GM23338 (cell line): ENCODE data around the gene CLCN6. TPM values are rescaled to one million over a fixed set of nuclear protein-coding genes. Genes with fewer than 3 reads are reported as not detected.

Source experiments
- ATAC-seq: fragments of 200-7000 bp; cut with Tn5 transposase; 3 replicates; pipeline ENCODE4 v1.9.1; 2020
- DNase-seq: peaks from one replicate; pipeline ENCODE4 v3.0.0-alpha.2; 2015; ENCODE audit warnings: low spot score
- H2AFZ ChIP-seq: fragments of 200-600 bp; sonication (generic); 2 replicates; pipeline ENCODE4 v1.8.0; 2016; ENCODE audit warnings: antibody characterized with exemption, mild to moderate bottlenecking, moderate library complexity
- H3F3A ChIP-seq: fragments of 200-600 bp; sonication (generic); replicated peaks from 2 replicates; pipeline ENCODE4 v1.8.0; 2017; ENCODE audit warnings: antibody characterized with exemption, mixed run types, low read depth
- H3K27ac ChIP-seq: fragments of 200-600 bp; sonication (generic); 2 replicates; pipeline ENCODE4 v1.6.1; 2016; ENCODE audit warnings: low read depth
- H3K27me3 ChIP-seq: fragments of 200-600 bp; sonication (generic); 2 replicates; pipeline ENCODE4 v1.8.0; 2016; ENCODE audit warnings: mild to moderate bottlenecking, mixed run types, moderate library complexity; ENCODE audit not compliant: insufficient read depth
- H3K36me3 ChIP-seq: fragments of 200-600 bp; sonication (generic); 2 replicates; pipeline ENCODE4 v1.8.0; 2016; ENCODE audit warnings: mild to moderate bottlenecking; ENCODE audit not compliant: insufficient read depth
- H3K4me1 ChIP-seq: fragments of 200-600 bp; sonication (generic); 2 replicates; pipeline ENCODE4 v1.8.0; 2016; ENCODE audit warnings: mild to moderate bottlenecking, moderate library complexity; ENCODE audit not compliant: insufficient read depth
- H3K4me2 ChIP-seq: fragments of 200-600 bp; sonication (generic); 2 replicates; pipeline ENCODE4 v1.7.1; 2017; ENCODE audit warnings: mixed run types
- H3K4me3 ChIP-seq: fragments of 200-600 bp; sonication (generic); 2 replicates; pipeline ENCODE4 v1.6.1; 2016; ENCODE audit warnings: mixed run types
- H3K79me2 ChIP-seq: fragments of 200-600 bp; sonication (generic); replicated peaks from 2 replicates; pipeline ENCODE4 v1.8.0; 2017; ENCODE audit warnings: mild to moderate bottlenecking; ENCODE audit not compliant: insufficient read depth
- H3K9me2 ChIP-seq: fragments of 200-600 bp; sonication (generic); 2 replicates; pipeline ENCODE4 v1.8.0; 2017; ENCODE audit not compliant: insufficient read depth
- H4K20me1 ChIP-seq: fragments of 200-600 bp; sonication (generic); replicated peaks from 2 replicates; pipeline ENCODE4 v1.8.0; 2017; ENCODE audit warnings: mild to moderate bottlenecking; ENCODE audit not compliant: insufficient read depth
- H3K27ac Mint-ChIP-seq: 2 replicates; pipeline ENCODE4 v1.8.0; 2020; ENCODE audit warnings: inconsistent platforms, mild to moderate bottlenecking, moderate library complexity, mixed read lengths
- H3K27me3 Mint-ChIP-seq: 3 replicates; pipeline ENCODE4 v1.8.0; 2022; ENCODE audit warnings: low read depth, mild to moderate bottlenecking, moderate library complexity, mixed read lengths, inconsistent platforms; ENCODE audit not compliant: insufficient read depth, poor library complexity
- H3K36me3 Mint-ChIP-seq: 3 replicates; pipeline ENCODE4 v1.8.0; 2021; ENCODE audit warnings: low read depth, mild to moderate bottlenecking, inconsistent platforms, moderate library complexity, mixed read lengths
- H3K4me1 Mint-ChIP-seq: 3 replicates; pipeline ENCODE4 v1.8.0; 2020; ENCODE audit warnings: mild to moderate bottlenecking, inconsistent platforms, mixed read lengths
- H3K4me3 Mint-ChIP-seq: 3 replicates; pipeline ENCODE4 v1.8.0; 2021; ENCODE audit warnings: moderate library complexity, mild to moderate bottlenecking, inconsistent platforms, mixed read lengths
- H3K9me3 Mint-ChIP-seq: 3 replicates; pipeline ENCODE4 v1.8.0; 2020; ENCODE audit warnings: moderate library complexity, mild to moderate bottlenecking, inconsistent platforms, mixed read lengths
- CREB1 ChIP-seq: fragments of 250-450 bp; sonication (Bioruptor Pico); IDR thresholded peaks from 2 replicates; pipeline ENCODE4 v1.5.0; 2020; ENCODE audit warnings: low read depth, mild to moderate bottlenecking, moderate library complexity
- ETS1 ChIP-seq: IDR thresholded peaks from 2 replicates; pipeline ENCODE4 v1.6.1; 2016; ENCODE audit warnings: antibody characterized with exemption
- EZH2 ChIP-seq: fragments of 200-600 bp; sonication (generic); IDR thresholded peaks from one replicate; pipeline ENCODE4 v1.8.0; 2017; ENCODE audit warnings: antibody characterized with exemption, mild to moderate bottlenecking, low read depth; ENCODE audit not compliant: unreplicated experiment
- EZH2phosphoT487 ChIP-seq: fragments of 200-600 bp; sonication (generic); IDR thresholded peaks from one replicate; pipeline ENCODE4 v1.8.1; 2018; ENCODE audit warnings: antibody characterized with exemption; ENCODE audit not compliant: unreplicated experiment
- JUNB ChIP-seq: IDR thresholded peaks from one replicate; pipeline ENCODE4 v1.6.1; 2016; ENCODE audit warnings: antibody characterized with exemption; ENCODE audit not compliant: unreplicated experiment
- NANOG ChIP-seq: IDR thresholded peaks from 2 replicates; pipeline ENCODE4 v1.6.1; 2016; ENCODE audit warnings: antibody characterized with exemption, borderline replicate concordance
- POLR2AphosphoS5 ChIP-seq: IDR thresholded peaks from 2 replicates; pipeline ENCODE4 v1.6.1; 2016; ENCODE audit warnings: antibody characterized with exemption, low read depth
- REST ChIP-seq: IDR thresholded peaks from one replicate; pipeline ENCODE4 v1.6.1; 2018; ENCODE audit warnings: antibody characterized with exemption; ENCODE audit not compliant: unreplicated experiment
- STAT1 ChIP-seq: IDR thresholded peaks from one replicate; pipeline ENCODE4 v1.6.1; 2016; ENCODE audit warnings: antibody characterized with exemption; ENCODE audit not compliant: unreplicated experiment
- ZNF331 ChIP-seq: fragments of 250-450 bp; sonication (Bioruptor Pico); IDR thresholded peaks from 2 replicates; pipeline ENCODE4 v1.5.0; 2020; ENCODE audit warnings: low read depth, mild to moderate bottlenecking, moderate library complexity
- polyA plus RNA-seq: library from polyadenylated mRNA; unstranded; fragments of >200 nt; fragmentation: Nextera tagmentation; extraction: Ambion mirVana; gene quantifications from 2 replicates; pipeline ENCODE4 v1.2.1, GENCODE V29; 2016
- total RNA-seq: library from RNA; depleted of rRNA; stranded (reverse); fragments of >200 nt; shearing (Covaris generic); gene quantifications from 2 replicates; pipeline ENCODE4 v1.2.3, GENCODE V29; 2014

Gene CLCN6
- total and polyA plus RNA-seq, 2 experiments from 2014 or later: 16.0 to 22.6 TPM

GRCh38 chr1:11888206-11888876, 82.3 kb downstream of the CLCN6 start (continued):
- TF ChIP-seq NANOG: no peak
- no peak for TF ChIP-seq EZH2phosphoT487
- TF ChIP-seq POLR2AphosphoS5: no peak
- TF ChIP-seq ETS1: no peak
- TF ChIP-seq CREB1 (CRISPR knock-in tag): no peak
- no peak for TF ChIP-seq JUNB
- TF ChIP-seq EZH2: no peak

DNA sequence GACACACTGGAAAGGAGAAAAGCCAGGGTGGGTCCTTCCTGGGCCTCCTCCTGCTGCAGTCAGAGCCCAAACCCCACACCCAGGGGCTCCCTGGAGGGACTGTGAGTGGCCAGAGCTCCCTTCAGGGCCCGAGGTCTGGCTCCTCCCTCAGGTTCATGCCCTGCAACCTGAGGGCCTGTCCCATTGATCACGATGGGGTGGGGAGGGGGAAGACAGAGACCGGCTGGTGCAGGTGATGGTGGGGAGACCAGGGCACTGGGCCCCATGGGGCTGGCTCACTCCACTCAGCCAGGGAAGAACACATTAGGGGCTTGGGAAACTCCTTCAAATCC, 82.9 kb downstream of the CLCN6 start:
- Mint-ChIP-seq H3K9me3 (no peaks in the 10 kb centered on the region), H3K36me3 (no peaks in the 10 kb centered on the region), H3K4me1 (peaks cover 3% of the 10 kb centered on the region; the same call in 1 of the 3 replicates), H3K27ac (no peak overlapping the region), H3K27me3 (peaks cover 7% of the 10 kb centered on the region), H3K4me3 (no peak overlapping the region)
- DNase-seq: no peak
- Histone ChIP-seq H3K4me2 (no peak overlapping the region), H4K20me1 (no peaks in the 10 kb centered on the region), H3K36me3 (no peaks in the 10 kb centered on the region), H3K79me2 (no peaks in the 10 kb centered on the region), H3K9me2 (no peaks in the 10 kb centered on the region), H2AFZ (no peak overlapping the region), H3F3A (no peaks in the 10 kb centered on the region), H3K4me1 (no peaks in the 10 kb centered on the region), H3K27me3 (no peaks in the 10 kb centered on the region), H3K4me3 (no peak overlapping the region), H3K27ac (no peak overlapping the region)
- TF ChIP-seq CREB1 (CRISPR knock-in tag) (no peak), REST (no peak), EZH2 (no peak), ETS1 (no peak), STAT1 (no peak), POLR2AphosphoS5 (no peak), ZNF331 (CRISPR knock-in tag) (no peak), EZH2phosphoT487 (no peak)
- peak; percentile 77 for ATAC-seq
